Cerebellar cortex (tissue), 1 donor: ENCODE data around the gene GRHL1.
"Not testable (repeated sequence)": the region's sequence is repeated elsewhere in the genome, so short reads cannot be mapped to it uniquely, and the experiment has no call there.

Experiments used
- DNase-seq: peaks from one replicate; pipeline ENCODE4 v3.0.0-alpha.2; 2015; ENCODE audit warnings: low spot score

Gene GRHL1

DNA sequence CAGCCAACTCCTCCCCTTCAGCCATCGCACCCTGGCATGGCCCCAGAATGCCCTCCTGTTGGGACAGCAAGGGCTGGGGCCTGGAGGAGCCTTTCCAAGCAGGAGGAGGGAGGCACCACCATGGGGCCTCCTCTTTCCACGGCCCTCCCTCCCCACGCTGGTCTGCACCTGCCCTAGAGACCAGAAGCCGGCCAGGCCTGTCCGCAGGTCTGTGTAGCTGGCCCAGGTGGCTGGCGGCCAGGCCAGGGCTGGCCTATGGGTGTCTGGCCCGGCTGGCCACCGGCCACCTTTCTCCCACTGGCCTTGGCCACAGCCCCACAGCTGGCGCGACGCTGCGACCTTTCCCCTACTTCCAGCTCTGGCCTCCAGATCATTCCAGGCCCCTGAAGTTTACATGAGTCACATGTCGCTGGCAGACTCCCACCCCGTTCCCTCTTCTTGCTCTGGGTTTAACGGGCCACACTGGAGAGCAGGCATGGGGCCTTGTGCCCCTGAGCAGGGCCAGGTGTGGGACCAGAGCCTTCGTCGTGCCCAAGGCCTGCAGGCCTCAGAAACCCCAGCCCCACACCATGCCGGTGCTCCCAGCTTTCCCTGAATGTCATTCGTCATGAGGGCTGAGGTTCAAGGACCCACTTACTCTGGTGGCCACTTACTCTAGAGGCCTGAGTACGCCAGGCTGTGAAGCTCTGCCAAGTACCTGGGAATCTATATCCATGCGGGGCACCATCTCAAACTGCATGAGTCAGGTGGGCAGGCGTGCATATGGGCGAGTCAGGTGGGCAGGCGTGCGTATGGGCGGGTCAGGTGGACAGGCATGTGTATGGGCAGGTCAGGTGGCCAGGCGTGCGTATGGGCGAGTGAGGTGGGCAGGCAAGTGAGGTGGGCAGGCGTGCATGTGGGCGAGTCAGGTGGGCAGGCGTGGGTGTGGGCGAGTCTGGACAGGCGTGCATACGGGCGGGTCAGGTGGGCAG is 58.6 kb downstream of the GRHL1 start:
- DNase-seq, result no peak

DNA sequence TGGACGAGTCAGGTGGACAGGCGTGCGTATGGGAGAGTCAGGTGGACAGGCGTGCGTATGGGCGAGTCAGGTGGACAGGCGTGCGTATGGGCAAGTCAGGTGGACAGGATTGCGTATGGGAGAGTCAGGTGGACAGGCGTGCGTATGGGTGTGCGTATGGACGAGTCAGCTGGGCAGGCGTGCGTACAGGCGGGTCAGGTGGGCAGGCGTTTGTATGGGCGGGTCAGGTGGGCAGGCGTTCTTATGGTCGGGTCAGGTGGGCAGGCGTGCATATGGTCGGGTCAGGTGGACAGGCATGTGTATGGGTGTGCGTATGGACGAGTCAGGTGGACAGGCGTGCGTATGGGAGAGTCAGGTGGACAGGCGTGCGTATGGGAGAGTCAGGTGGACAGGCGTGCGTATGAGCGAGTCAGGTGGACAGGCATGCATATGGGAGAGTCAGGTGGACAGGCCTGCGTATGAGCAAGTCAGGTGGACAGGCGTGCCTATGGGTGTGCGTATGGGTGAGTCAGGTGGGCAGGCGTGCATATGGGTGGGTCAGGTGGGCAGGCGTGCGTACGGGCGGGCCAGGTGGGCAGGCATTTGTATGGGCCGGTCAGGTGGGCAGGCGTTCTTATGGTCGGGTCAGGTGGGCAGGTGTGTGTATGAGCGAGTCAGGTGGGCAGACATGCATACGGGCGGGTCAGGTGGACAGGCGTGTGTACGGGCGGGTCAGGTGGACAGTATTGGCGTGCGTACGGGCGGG is 59.5 kb downstream of the GRHL1 start:
- not testable (repeated sequence) for DNase-seq

DNA sequence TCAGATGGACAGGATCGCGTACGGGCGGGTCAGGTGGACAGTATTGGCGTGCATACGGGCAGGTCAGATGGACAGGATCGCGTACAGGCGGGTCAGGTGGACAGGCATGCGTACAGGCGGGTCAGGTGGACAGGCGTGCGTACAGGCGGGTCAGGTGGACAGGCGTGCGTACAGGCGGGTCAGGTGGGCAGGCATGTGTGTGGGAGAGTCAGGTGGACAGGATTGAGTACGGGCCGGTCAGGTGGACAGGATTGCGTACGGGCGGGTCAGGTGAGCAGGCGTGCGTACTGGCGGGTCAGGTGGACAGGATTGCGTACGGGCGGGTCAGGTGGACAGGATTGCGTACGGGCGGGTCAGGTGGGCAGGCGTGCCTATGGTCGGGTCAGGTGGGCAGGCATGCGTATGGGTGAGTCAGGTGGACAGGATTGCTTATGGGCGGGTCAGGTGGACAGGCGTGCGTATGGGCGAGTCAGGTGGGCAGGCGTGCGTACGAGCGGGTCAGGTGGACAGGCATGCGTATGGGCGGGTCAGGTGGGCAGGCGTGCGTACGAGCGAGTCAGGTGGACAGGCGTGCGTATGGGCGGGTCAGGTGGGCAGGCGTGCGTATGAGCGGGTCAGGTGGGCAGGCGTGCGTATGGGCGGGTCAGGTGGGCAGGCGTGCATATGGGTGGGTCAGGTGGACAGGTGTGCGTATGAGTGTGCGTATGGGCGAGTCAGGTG is 60.3 kb downstream of the GRHL1 start:
- not testable (repeated sequence) for DNase-seq

DNA sequence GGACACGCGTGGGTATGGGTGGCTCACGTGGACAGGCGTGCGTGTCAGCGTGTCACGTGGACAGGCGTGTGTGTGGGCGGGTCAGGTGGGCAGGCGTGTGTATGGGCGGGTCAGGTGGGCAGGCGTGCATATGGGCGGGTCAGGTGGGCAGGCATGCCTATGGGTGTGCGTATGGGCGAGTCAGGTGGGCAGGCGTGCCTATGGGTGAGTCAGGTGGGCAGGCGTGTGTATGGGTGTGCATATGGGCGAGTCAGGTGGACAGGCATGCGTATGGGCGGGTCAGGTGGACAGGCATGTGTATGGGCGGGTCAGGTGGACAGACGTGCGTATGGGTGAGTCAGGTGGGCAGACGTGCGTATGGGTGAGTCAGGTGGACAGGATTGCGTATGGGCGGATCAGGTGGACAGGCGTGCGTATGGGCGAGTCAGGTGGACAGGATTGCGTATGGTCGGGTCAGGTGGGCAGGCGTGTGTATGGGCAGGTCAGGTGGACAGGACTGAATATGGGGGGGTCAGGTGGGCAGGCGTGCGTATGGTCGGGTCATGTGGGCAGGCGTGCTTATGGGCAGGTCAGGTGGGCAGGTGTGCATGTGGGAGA is 61.0 kb downstream of the GRHL1 start:
- not testable (repeated sequence) for DNase-seq

DNA sequence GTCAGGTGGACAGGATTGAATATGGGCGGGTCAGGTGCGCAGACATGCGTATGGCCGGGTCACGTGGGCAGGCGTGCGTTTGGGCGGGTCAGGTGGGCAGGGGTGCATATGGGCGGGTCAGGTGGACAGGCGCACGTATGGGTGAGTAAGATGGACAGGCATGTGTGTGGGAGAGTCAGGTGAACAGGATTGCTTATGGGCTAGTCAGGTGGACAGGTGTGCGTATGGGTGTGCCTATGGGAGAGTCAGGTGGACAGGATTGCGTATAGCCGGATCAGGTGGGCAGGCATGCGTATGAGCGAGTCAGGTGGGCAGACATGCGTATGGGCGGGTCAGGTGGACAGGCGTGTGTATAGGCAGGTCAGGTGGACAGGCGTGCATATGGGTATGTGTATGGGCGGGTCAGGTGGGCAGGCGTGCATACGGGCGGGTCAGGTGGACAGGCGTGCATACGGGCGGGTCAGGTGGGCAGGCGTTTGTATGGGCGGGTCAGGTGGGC is 61.5 kb downstream of the GRHL1 start:
- DNase-seq, result no peak

DNA sequence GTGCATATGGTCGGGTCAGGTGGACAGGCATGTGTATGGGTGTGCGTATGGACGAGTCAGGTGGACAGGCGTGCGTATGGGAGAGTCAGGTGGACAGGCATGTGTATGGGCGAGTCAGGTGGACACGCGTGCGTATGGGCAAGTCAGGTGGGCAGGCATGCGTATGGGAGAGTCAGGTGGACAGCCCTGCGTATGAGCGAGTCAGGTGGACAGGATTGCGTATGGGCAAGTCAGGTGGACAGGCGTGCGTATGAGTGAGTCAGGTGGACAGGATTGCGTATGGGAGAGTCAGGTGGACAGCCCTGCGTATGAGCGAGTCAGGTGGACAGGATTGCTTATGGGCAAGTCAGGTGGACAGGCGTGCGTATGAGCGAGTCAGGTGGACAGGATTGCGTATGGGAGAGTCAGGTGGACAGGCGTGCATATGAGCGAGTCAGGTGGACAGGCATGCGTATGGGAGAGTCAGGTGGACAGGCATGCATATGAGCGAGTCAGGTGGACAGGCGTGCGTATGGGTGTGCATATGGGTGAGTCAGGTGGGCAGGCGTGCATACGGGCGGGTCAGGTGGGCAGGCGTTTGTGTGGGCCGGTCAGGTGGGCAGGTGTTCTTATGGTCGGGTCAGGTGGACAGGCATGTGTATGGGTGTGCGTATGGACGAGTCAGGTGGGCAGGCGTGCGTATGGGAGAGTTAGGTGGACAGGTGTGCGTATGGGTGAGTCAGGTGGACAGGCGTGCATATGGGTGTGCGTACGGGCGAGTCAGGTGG is 62.3 kb downstream of the GRHL1 start:
- not testable (repeated sequence) for DNase-seq

DNA sequence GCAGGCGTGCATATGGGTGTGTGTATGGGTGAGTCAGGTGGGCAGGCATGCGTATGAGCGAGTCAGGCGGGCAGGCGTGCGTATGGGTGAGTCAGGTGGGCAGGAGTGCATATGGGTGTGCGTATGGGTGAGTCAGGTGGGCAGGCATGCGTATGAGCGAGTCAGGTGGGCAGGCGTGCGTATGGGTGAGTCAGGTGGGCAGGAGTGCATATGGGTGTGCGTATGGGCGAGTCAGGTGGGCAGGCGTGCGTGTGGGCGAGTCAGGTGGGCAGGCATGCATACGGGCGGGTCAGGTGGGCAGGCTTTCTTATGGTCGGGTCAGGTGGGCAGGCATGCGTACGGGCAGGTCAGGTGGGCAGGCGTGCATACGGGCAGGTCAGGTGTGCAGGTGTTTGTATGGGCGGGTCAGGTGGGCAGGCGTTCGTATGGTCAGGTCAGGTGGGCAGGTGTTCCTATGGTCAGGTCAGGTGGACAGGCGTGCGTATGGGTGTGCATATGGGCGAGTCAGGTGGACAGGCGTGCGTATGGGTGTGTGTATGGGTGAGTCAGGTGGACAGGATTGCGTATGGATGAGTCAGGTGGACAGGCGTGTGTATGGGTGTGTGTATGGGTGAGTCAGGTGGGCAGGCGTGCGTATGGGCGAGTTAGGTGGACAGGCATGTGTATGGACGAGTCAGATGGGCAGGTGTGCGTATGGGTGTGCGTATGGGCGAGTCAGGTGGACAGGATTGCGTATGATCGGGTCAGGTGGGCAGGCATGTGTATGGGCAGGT is 63.1 kb downstream of the GRHL1 start:
- DNase-seq, result no peak

DNA sequence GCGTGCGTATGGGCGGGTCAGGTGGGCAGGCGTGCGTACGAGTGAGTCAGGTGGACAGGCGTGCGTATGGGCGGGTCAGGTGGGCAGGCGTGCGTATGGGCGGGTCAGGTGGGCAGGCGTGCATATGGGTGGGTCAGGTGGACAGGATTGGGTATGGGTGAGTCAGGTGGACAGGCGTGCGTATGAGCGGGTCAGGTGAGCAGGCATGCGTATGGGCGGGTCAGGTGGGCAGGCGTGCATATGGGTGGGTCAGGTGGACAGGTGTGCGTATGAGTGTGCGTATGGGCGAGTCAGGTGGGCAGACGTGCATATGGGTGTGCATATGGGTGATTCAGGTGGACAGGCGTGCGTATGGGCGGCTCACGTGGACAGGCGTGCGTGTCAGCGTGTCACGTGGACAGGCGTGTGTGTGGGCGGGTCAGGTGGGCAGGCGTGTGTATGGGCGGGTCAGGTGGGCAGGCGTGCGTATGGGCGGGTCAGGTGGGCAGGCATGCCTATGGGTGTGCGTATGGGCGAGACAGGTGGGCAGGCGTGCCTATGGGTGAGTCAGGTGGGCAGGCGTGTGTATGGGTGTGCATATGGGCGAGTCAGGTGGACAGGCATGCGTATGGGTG is 64.0 kb downstream of the GRHL1 start:
- DNase-seq, result not testable (repeated sequence)

DNA sequence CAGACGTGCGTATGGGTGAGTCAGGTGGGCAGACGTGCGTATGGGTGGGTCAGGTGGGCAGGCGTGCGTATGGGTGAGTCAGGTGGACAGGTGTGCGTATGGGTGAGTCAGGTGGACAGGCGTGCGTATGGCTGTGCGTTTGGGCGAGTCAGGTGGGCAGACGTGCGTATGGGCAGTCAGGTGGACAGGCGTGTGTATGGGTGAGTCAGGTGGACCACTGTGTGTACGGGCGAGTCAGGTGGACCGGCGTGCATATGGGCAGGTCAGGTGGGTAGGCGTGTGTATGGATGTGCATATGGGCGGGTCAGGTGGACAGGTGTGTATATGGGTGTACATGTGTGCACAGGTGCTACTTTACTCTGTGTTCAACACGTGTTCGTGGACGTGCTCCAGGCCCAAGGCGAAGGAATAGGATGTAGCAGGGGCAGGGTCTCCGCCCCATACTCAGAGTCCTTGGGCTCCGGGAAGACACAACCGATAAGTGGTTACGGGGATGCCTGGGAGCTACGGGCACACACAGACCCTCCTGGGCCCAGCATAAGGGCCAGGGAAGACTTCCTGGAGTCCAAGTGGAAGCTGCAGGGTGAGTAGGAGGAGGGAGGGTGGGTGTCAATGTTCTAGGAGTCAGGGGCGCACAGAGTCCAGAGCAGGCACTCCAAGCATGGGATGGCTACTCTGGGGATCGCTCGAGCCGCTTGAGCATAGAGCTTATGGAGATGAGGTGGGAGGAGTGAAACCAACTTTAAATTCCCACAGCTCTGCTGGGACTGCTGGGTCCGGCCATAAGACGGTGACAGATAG is 64.7 kb downstream of the GRHL1 start:
- no peak for DNase-seq

DNA sequence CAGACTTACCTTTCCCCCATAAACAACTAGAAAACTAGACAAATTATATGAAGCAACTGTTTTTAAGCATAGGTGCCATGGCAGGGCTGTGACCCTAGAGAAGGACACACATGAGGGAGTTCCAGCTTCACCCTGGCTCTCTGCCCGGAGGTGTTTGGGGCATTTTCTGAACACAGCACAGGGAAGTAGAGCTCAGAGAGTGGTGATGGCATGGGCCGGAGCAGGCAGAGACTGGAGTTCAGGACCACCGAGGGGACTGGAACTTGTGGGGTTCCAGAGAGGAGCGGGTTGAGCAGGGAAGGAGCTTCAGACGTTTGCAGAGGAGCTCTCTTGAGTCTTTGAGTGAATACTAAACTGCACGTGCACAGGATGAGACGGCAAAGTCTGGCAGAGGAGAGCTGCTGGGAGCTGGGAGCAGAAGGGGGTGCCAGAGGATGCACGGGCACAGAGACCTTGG is 65.3 kb downstream of the GRHL1 start:
- DNase-seq, result no peak

DNA sequence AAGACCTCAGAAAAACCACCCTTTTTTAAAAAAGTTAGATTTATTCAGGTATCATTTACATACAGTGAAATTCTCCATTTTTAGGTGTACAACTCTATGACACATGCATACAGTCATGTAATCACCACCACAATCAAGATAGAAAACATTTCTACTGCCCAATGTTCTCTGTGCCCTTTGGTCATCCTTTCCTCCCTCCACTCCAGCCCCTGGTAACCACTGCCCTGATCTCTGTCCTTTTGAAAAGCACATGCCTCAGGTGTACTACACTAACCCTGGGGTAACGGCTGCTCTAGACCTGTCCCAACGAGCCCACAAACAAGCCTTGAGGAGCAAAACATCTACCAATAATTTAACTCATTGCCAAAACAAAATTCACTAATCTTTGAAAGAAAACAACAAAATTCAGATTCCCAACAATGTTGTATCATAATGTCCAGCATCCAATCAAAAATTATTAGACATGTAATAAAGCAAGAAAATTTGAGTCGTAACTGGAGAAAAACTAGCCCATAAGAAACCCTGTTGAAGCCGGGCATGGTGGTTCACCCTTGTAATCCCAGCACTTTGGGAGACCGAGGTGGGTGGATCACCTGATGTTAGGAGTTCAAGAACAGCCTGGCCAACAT is 65.9 kb downstream of the GRHL1 start:
- no peak for DNase-seq

DNA sequence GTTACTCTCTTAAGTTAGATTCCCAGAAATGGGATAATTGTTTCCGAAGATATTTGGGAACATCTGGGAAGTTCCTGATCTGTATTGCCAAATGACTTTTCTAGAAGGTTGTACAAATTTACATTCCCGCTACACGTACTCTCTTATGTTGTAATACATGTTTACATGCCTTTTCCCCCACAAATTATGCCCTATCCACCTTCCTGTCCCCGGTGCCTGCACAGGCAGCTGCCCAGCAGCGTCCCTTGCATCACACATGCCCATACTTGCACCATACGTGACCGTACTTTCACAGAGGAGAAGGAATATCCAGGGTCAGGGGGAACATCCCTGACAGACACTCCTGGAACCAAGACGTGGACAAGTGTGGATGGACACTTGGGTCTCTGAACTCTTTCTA is 67.7 kb downstream of the GRHL1 start:
- DNase-seq, result no peak

DNA sequence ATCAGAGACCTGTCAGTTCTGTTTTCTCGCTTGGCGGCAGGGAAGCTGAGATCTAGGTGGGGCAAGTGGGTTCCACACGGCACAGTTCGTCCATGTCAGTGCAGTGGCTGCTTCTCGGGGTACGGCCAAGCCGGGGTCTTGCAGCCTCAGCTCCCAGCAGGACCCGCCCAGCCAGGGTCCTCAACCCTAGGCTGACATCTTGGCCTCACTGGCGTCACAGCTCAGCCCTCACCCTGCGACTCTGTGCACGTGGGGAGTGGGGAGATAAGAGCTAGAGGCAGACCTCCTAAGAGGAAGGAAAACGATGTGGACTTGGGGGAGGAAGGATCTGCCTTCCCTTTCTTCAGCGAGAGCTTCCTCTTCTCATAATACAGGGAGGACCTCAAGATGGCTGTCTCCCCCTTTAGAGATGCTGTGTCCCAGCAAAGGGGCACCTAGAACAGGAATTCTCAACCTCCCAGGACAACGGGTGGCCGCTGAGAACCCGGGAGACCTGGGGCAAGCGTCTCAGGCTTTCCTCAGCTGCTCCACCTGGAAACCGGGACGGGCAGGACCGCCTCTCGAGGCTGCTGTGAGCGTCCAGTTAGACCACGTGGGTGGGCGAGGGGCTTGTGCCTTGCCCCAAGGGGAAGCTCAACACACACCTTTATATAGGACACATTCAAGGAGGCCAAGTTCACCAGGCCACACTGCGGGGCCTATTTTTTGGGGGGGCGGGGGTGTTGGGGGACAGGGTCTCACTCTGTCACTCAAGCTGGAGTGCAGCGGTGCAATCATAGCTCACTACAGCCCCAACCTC is 68.3 kb downstream of the GRHL1 start:
- DNase-seq, result no peak

DNA sequence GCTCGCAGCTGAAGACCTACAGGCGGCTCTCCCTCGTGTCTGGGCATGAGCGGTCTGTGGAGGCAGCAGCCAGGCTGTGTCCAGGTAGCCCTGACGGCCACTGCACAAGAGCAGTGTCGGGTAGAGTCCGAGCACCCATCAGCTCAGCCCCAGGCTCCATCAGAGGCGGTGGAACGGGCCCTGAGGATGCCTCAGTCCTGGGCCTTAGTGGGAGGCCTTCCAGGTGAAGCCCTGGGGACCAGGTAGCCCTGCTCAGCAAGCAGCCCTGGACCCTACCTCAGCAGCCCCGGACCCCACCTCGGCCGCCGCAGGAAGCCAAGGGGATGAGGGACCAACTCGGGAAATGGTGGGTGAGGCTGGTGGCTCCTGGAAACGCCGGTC is 70.5 kb downstream of the GRHL1 start:
- no peak for DNase-seq

DNA sequence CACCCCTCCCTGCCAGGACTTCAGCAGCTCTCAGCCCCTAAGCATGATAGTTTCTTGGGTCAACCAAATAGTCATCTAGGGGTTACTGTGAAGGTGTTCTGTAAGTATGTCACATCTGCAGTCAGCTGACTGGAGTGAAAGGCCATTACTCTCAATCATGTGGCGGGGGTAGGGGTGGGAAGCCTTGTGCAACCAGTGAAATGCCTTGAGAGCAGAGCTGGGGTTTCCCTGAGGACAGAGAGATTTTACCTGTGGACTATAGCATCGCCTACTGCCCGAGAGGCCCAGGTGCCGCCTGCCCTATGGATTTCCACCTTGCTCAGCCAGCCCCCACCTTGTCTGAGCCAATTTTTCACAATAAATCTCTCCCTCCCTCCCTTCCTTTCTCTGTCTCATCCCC is 71.0 kb downstream of the GRHL1 start:
- no peak for DNase-seq

DNA sequence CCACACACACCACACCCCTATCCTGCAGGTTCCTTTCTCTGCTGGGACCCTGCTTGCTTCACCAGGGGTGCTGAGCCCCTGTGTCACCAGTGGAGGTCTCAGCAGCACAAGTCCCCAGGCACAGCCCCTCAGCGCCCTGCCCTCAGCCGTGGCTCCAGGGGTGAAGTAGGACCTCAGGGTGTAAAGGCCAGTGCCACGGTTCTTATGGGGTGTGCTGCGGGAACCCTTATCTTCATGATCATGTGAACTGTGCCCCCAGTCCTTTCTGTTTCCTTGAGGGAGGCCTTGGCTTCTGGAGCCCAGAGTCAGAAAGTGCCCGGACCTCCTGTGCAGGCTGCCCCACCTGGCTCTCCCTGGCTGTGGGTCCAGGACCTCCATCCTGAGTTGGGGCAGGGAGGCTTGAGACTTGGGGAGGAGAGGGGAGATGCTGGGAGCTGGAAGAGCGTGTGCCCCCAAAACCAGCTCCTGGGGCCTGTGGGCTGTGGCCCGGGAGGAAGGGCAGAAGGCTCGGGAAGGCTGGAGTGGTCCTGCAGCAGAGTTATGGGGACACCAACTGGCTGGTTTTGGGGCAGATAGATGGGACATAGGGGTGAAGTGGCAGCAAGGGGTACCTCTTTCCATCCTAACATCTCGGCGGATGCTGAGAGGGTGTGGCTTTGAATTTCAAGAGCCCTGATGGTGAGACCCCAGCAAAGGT is 71.6 kb downstream of the GRHL1 start:
- no peak for DNase-seq
